SH-SY5Y (cell line): ENCODE results near the gene HIVEP3.

Experiments used
- GATA2 ChIP-seq: IDR thresholded peaks from 2 replicates; pipeline ENCODE4 v1.6.1; 2011; ENCODE audit warnings: mild to moderate bottlenecking, low read depth, low read length
- GATA3 ChIP-seq: IDR thresholded peaks from 2 replicates; pipeline ENCODE4 v1.6.1; 2011; ENCODE audit warnings: low read depth, mild to moderate bottlenecking, low read length, moderate library complexity

- TF ChIP-seq GATA2 (no peak), GATA3 (no peak)
Measured at GRCh38 chr1:41883507-41883906, 35.2 kb downstream of the HIVEP3 start.
